CD4-positive, alpha-beta T cell treated with Interferon alpha-2 for 1 hour (primary cell): Measurements from ENCODE around the gene ZNF385B.
"Not testable (repeated sequence)": the region's sequence is repeated elsewhere in the genome, so short reads cannot be mapped to it uniquely, and the experiment has no call there.

ENCODE experiments used
- DNase-seq, 2 donors: peaks; one replicate each; pipeline ENCODE4 v3.0.0-alpha.2; 2020 to 2022

ZNF385B gene

GRCh38 chr2:179470089-179470488 is 391.3 kb downstream of the ZNF385B start:
- no peak for DNase-seq

- no peak for DNase-seq
Observed at GRCh38 chr2:179467960-179468359, 393.5 kb downstream of the ZNF385B start.

GRCh38 chr2:179467111-179467510 is 394.3 kb downstream of the ZNF385B start:
- DNase-seq, result no peak

- no peak for DNase-seq
Observed at GRCh38 chr2:179461420-179461819, 400.0 kb downstream of the ZNF385B start.

- no peak for DNase-seq
Observed at GRCh38 chr2:179460181-179460929, 401.1 kb downstream of the ZNF385B start.

- DNase-seq, result not testable (repeated sequence)
Observed at GRCh38 chr2:179458113-179458512, 403.3 kb downstream of the ZNF385B start.

GRCh38 chr2:179455824-179456223 is 405.6 kb downstream of the ZNF385B start:
- no peak for DNase-seq

GRCh38 chr2:179455172-179455524 is 406.3 kb downstream of the ZNF385B start:
- no peak for DNase-seq

GRCh38 chr2:179454443-179455171 is 406.8 kb downstream of the ZNF385B start:
- DNase-seq, result no peak

GRCh38 chr2:179449010-179449409 is 412.4 kb downstream of the ZNF385B start:
- no peak for DNase-seq

GRCh38 chr2:179447839-179448447 is 413.5 kb downstream of the ZNF385B start:
- DNase-seq, result no peak

- DNase-seq, result no peak
Observed at GRCh38 chr2:179447421-179447820, 414.0 kb downstream of the ZNF385B start.

- no peak for DNase-seq
Observed at GRCh38 chr2:179446476-179447141, 414.8 kb downstream of the ZNF385B start.

GRCh38 chr2:179444056-179444455 is 417.4 kb downstream of the ZNF385B start:
- no peak for DNase-seq

- no peak for DNase-seq
Observed at GRCh38 chr2:179443180-179443579, 418.2 kb downstream of the ZNF385B start.

GRCh38 chr2:179442206-179442605 is 419.2 kb downstream of the ZNF385B start:
- DNase-seq, result no peak

- DNase-seq, result no peak
Observed at GRCh38 chr2:179441551-179441950, 419.9 kb downstream of the ZNF385B start.

- DNase-seq, result peak in 1 of 2 donors; percentile 48
Observed at GRCh38 chr2:179440642-179441251, 420.7 kb downstream of the ZNF385B start.

- no peak for DNase-seq
Observed at GRCh38 chr2:179438654-179439053, 422.8 kb downstream of the ZNF385B start.

GRCh38 chr2:179437430-179437829 is 424.0 kb downstream of the ZNF385B start:
- no peak for DNase-seq

GRCh38 chr2:179435566-179435965 is 425.8 kb downstream of the ZNF385B start:
- DNase-seq, result no peak

GRCh38 chr2:179435000-179435399 is 426.4 kb downstream of the ZNF385B start:
- no peak for DNase-seq

- DNase-seq, result no peak
Observed at GRCh38 chr2:179434357-179434756, 427.1 kb downstream of the ZNF385B start.
